ENCODE measurements around the gene ARHGEF28. TPM values are rescaled to one million over a fixed set of nuclear protein-coding genes. Genes with fewer than 3 reads are reported as not detected.

ARHGEF28 gene
- total RNA-seq, 1 donor from 2014 or later, result 0.11 TPM

- no peak overlapping the region for H2AFZ ChIP-seq (replicated peaks)
- no peak overlapping the region for H3K4me2 ChIP-seq
- no peak for TF ChIP-seq EZH2 (IDR thresholded peaks at IDR 0.05)
- TF ChIP-seq CTCF (IDR thresholded peaks at IDR 0.05), result no peak
- TF ChIP-seq EZH2phosphoT487 (IDR thresholded peaks at IDR 0.05), result no peak
These were observed 364.0 kb downstream of the ARHGEF28 start for GRCh38 chr5:73989956-73990355.

More at GRCh38 chr5:73989956-73990355, 364.0 kb downstream of the ARHGEF28 start:
- Mint-ChIP-seq H3K4me3 (no peak overlapping the region), H3K27ac (no peak overlapping the region), H3K9me3 (peaks cover 6% of the 10 kb centered on the region), H3K27me3 (ENCODE audit: insufficient read depth, low read depth) (peaks cover 9% of the 10 kb centered on the region), H3K4me1 (peaks cover 10% of the 10 kb centered on the region), H3K36me3 (no peaks in the 10 kb centered on the region)
- peaks cover 5% of the 10 kb centered on the region for H3K4me1 ChIP-seq
- H3K27ac ChIP-seq, result no peak overlapping the region
- no peak overlapping the region for H3K4me3 ChIP-seq
- no peaks in the 10 kb centered on the region for H3K9me3 ChIP-seq (ENCODE audit: low read depth)
- H3K36me3 ChIP-seq, result no peaks in the 10 kb centered on the region
- H3F3A ChIP-seq (ENCODE audit: low read depth), result no peaks in the 10 kb centered on the region
- no peaks in the 10 kb centered on the region for H4K20me1 ChIP-seq (ENCODE audit: low read depth)
- no peak overlapping the region for H3K9ac ChIP-seq
- DNase-seq (ENCODE audit: low spot score), result no peak
- no peaks in the 10 kb centered on the region for H3K79me2 ChIP-seq (ENCODE audit: low read depth)
- no peaks in the 10 kb centered on the region for H3K27me3 ChIP-seq

Small RNAs within 50 kb of the gene (small RNA-seq; reads per million reads assigned to genes)
- not detected for gene RNU7-196P

Other genes starting within 250 kb of the ARHGEF28 start
- 0.12 TPM in 1 of 2 replicates, not detected in the other for gene FOXD1, start 177.4 kb upstream of the ARHGEF28 start, total RNA-seq (ENCODE audit: low replicate concordance)
- 519 and 885 TPM in 2 replicates for gene BTF3, start 127.8 kb upstream of the ARHGEF28 start, total RNA-seq (ENCODE audit: low replicate concordance)
- gene ANKRA2, start 60.6 kb upstream of the ARHGEF28 start, total RNA-seq (ENCODE audit: low replicate concordance), result 32.7 and 64.3 TPM in 2 replicates
- gene UTP15, start 60.5 kb upstream of the ARHGEF28 start, total RNA-seq (ENCODE audit: low replicate concordance), result 22.1 and 34.4 TPM in 2 replicates